H1 (cell line): Measurements from ENCODE around the gene ZNF786. TPM values are rescaled to one million over a fixed set of nuclear protein-coding genes. Genes with fewer than 3 reads are reported as not detected.

Experiments
- CTCF ChIA-PET: fragments of 300-600 bp; sonication (Branson Sonifier 250); formaldehyde crosslinking; loops from one replicate; lab custom pipeline; 2021; ENCODE audit not compliant: partially characterized antibody; lab: Charles Lee
- POLR2A ChIA-PET: fragments of 300-600 bp; sonication (Branson Sonifier 250); formaldehyde crosslinking; loops from one replicate; lab custom pipeline; 2021; ENCODE audit warnings: inconsistent platforms; ENCODE audit not compliant: partially characterized antibody; lab: Charles Lee
- DNase-seq, 2 experiments: peaks; one replicate each; pipeline versions ENCODE4 v3.0.0 to v3.0.0-alpha.2; 2010 to 2022; ENCODE audit warnings: low spot score in 2 of 2, low read depth in 1 of 2, mixed read lengths in 1 of 2
- FAIRE-seq: peaks from 2 replicates; lab custom pipeline; 2011; peaks lifted over from hg19 to GRCh38; lab: Jason Lieb, UNC
- H2AFZ ChIP-seq: 2 replicates; pipeline ENCODE4 v1.8.1; 2012; ENCODE audit warnings: low read length, inconsistent platforms
- H2AK5ac ChIP-seq: 2 replicates; pipeline ENCODE4 v1.6.1; 2013; ENCODE audit warnings: low read depth, low read length
- H2BK120ac ChIP-seq: replicated peaks from 2 replicates; pipeline ENCODE3; 2013; ENCODE audit warnings: low read depth, low read length, inconsistent platforms
- H2BK12ac ChIP-seq: 2 replicates; pipeline ENCODE4 v1.6.1; 2013; ENCODE audit warnings: low read depth, low read length
- H2BK15ac ChIP-seq: 2 replicates; pipeline ENCODE4 v1.6.1; 2013; ENCODE audit warnings: low read length
- H2BK20ac ChIP-seq: 2 replicates; pipeline ENCODE4 v1.6.1; 2013; ENCODE audit warnings: low read length
- H2BK5ac ChIP-seq: 2 replicates; pipeline ENCODE4 v1.6.1; 2013; ENCODE audit warnings: low read depth, low read length
- H3K14ac ChIP-seq: 2 replicates; pipeline ENCODE4 v1.6.1; 2013; ENCODE audit warnings: inconsistent platforms; ENCODE audit not compliant: insufficient read length
- H3K18ac ChIP-seq: 2 replicates; pipeline ENCODE4 v1.6.1; 2013; ENCODE audit warnings: low read length; ENCODE audit errors: extremely low read depth
- H3K23ac ChIP-seq: 2 replicates; pipeline ENCODE4 v1.6.1; 2013; ENCODE audit warnings: inconsistent platforms; ENCODE audit not compliant: insufficient read length
- H3K23me2 ChIP-seq: 2 replicates; pipeline ENCODE4 v1.6.1; 2013; ENCODE audit warnings: low read depth, low read length
- H3K27ac ChIP-seq: 2 replicates; pipeline ENCODE4 v1.6.1; 2011; ENCODE audit warnings: low read depth, low read length, inconsistent platforms
- H3K27me3 ChIP-seq, 4 experiments: replicated peaks in 1 of 4; 1 replicate in 1 of 4; 2 replicates in 3 of 4; pipeline versions ENCODE4 v1.6.1 to v1.8.1; 2011 to 2013; ENCODE audit warnings: low read length in 3 of 4, mild to moderate bottlenecking in 3 of 4, inconsistent platforms in 2 of 4, mixed read lengths in 2 of 4, moderate library complexity in 1 of 4; ENCODE audit not compliant: control insufficient read depth in 3 of 4, insufficient read depth in 3 of 4; ENCODE audit errors: extremely low read depth in 1 of 4
- H3K36me3 ChIP-seq, 4 experiments: 2 replicates each; pipeline versions ENCODE4 v1.6.1 to v1.8.1; 2011 to 2013; ENCODE audit warnings: mild to moderate bottlenecking in 4 of 4, low read length in 3 of 4, moderate library complexity in 2 of 4, control low read depth in 1 of 4, inconsistent platforms in 1 of 4; ENCODE audit not compliant: insufficient read depth in 4 of 4, control insufficient read depth in 2 of 4
- H3K4ac ChIP-seq: replicated peaks from 2 replicates; pipeline ENCODE3; 2013; ENCODE audit warnings: low read length, low read depth, mixed read lengths, inconsistent platforms; ENCODE audit not compliant: insufficient read length
- H3K4me1 ChIP-seq, 4 experiments: replicated peaks in 1 of 4; 1 replicate in 1 of 4; 2 replicates in 3 of 4; pipeline versions ENCODE4 v1.6.1 to v1.8.1; 2011 to 2013; ENCODE audit warnings: low read length in 3 of 4, inconsistent platforms in 2 of 4, mixed read lengths in 1 of 4; ENCODE audit not compliant: insufficient read depth in 4 of 4, control insufficient read depth in 3 of 4
- H3K4me2 ChIP-seq, 2 experiments: 2 replicates each; pipeline versions ENCODE4 v1.6.1 to v1.8.1; 2011 to 2013; ENCODE audit warnings: low read depth in 2 of 2, low read length in 2 of 2, control low read depth in 1 of 2, inconsistent platforms in 1 of 2, mild to moderate bottlenecking in 1 of 2; ENCODE audit not compliant: insufficient read depth in 1 of 2
- H3K4me3 ChIP-seq, 4 experiments: fragments of 200-600, 300-600 bp in 1 of 4; sonication (generic), shearing (Covaris generic), sonication (Bioruptor Twin) in 1 of 4; 2 replicates each; pipeline versions ENCODE4 v1.5.1 to v1.8.1; 2011 to 2016; ENCODE audit warnings: low read length in 4 of 4, low read depth in 3 of 4, control low read depth in 2 of 4, inconsistent platforms in 2 of 4, mild to moderate bottlenecking in 2 of 4, mixed read lengths in 1 of 4, moderate library complexity in 1 of 4; ENCODE audit not compliant: insufficient read depth in 2 of 4; ENCODE audit errors: extremely low read depth in 1 of 4
- H3K56ac ChIP-seq: replicated peaks from 2 replicates; pipeline ENCODE3; 2013; ENCODE audit warnings: low read depth, mild to moderate bottlenecking, mixed read lengths, low read length, inconsistent platforms; ENCODE audit not compliant: insufficient read length
- H3K79me1 ChIP-seq: 2 replicates; pipeline ENCODE4 v1.6.1; 2013; ENCODE audit warnings: low read depth, low read length, control low read depth
- H3K79me2 ChIP-seq, 2 experiments: 2 replicates each; pipeline versions ENCODE4 v1.6.1 to v1.8.1; 2012 to 2013; ENCODE audit warnings: low read length in 2 of 2, mild to moderate bottlenecking in 2 of 2, inconsistent platforms in 1 of 2; ENCODE audit not compliant: insufficient read depth in 2 of 2, control insufficient read depth in 1 of 2
- H3K9ac ChIP-seq, 4 experiments: replicated peaks in 1 of 4; 1 replicate in 1 of 4; 2 replicates in 3 of 4; pipeline versions ENCODE4 v1.6.1 to v1.8.1; 2011 to 2013; ENCODE audit warnings: low read depth in 3 of 4, low read length in 3 of 4, control low read depth in 2 of 4, mild to moderate bottlenecking in 2 of 4, moderate library complexity in 2 of 4, inconsistent platforms in 1 of 4; ENCODE audit errors: extremely low read depth in 1 of 4
- H3K9me3 ChIP-seq, 2 experiments: 2 replicates each; pipeline versions ENCODE4 v1.6.1 to v1.8.1; 2012 to 2013; ENCODE audit warnings: mild to moderate bottlenecking in 2 of 2, moderate library complexity in 2 of 2, control low read depth in 1 of 2, inconsistent platforms in 1 of 2, low read depth in 1 of 2, low read length in 1 of 2, mixed read lengths in 1 of 2; ENCODE audit not compliant: insufficient read depth in 2 of 2
- H4K20me1 ChIP-seq, 2 experiments: replicated peaks in 1 of 2; 2 replicates each; pipeline versions ENCODE3 to v1.8.1; 2011 to 2013; ENCODE audit warnings: inconsistent platforms in 2 of 2, low read length in 2 of 2, mild to moderate bottlenecking in 1 of 2; ENCODE audit not compliant: insufficient read depth in 2 of 2, control insufficient read depth in 1 of 2
- H4K5ac ChIP-seq: 2 replicates; pipeline ENCODE4 v1.6.1; 2013; ENCODE audit warnings: low read length, low read depth, mixed read lengths, inconsistent platforms; ENCODE audit not compliant: insufficient read length
- H4K8ac ChIP-seq: 2 replicates; pipeline ENCODE4 v1.8.0; 2013; ENCODE audit warnings: mild to moderate bottlenecking, moderate library complexity, low read length, inconsistent platforms; ENCODE audit not compliant: insufficient read depth; ENCODE audit errors: extremely low read depth
- H4K91ac ChIP-seq: replicated peaks from 2 replicates; pipeline ENCODE3; 2013; ENCODE audit warnings: low read length, mixed read lengths, inconsistent platforms; ENCODE audit not compliant: insufficient read length
- BACH1 ChIP-seq: IDR thresholded peaks from 2 replicates; pipeline ENCODE4 v1.6.1; 2012; ENCODE audit warnings: low read length, improper control_type of control experiment
- CBX5 ChIP-seq: fragments of 300-800, 300-1000 bp; sonication (generic); IDR thresholded peaks from 2 replicates; pipeline ENCODE4 v1.7.1; 2016; ENCODE audit warnings: antibody characterized with exemption, low read length, low read depth
- CEBPB ChIP-seq: IDR thresholded peaks from 2 replicates; pipeline ENCODE4 v1.6.1; 2012; ENCODE audit warnings: low read depth, low read length
- CHD2 ChIP-seq: IDR thresholded peaks from 2 replicates; pipeline ENCODE4 v1.6.1; 2012; ENCODE audit warnings: low read length, improper control_type of control experiment
- HDAC2 ChIP-seq, 2 experiments: fragments of 300-600 bp in 1 of 2; sonication (generic) in 1 of 2; IDR thresholded peaks; 2 replicates each; pipeline ENCODE4 v1.6.1; 2011 to 2012; ENCODE audit warnings: low read depth in 2 of 2, low read length in 2 of 2, mild to moderate bottlenecking in 2 of 2, moderate library complexity in 2 of 2, borderline replicate concordance in 1 of 2, inconsistent platforms in 1 of 2
- KDM4A ChIP-seq: IDR thresholded peaks from one replicate; pipeline ENCODE4 v1.7.1; 2012; ENCODE audit warnings: low read depth, mild to moderate bottlenecking, moderate library complexity, low read length, inconsistent platforms; ENCODE audit not compliant: severe bottlenecking
- NRF1 ChIP-seq: IDR thresholded peaks from 2 replicates; pipeline ENCODE4 v1.6.1; 2011; ENCODE audit warnings: mild to moderate bottlenecking, low read depth, low read length, improper control_type of control experiment
- RBBP5 ChIP-seq: IDR thresholded peaks from 2 replicates; pipeline ENCODE4 v1.7.1; 2012; ENCODE audit warnings: low read depth, mild to moderate bottlenecking, inconsistent platforms, low read length, moderate library complexity, borderline replicate concordance
- RXRA ChIP-seq: IDR thresholded peaks from 2 replicates; pipeline ENCODE4 v1.6.1; 2011; ENCODE audit warnings: low read depth, mild to moderate bottlenecking, low read length, moderate library complexity; ENCODE audit not compliant: insufficient read depth
- SP1 ChIP-seq: IDR thresholded peaks from 2 replicates; pipeline ENCODE4 v1.6.1; 2011; ENCODE audit warnings: low read depth, low read length
- SRF ChIP-seq: IDR thresholded peaks from 2 replicates; pipeline ENCODE4 v1.6.1; 2011; ENCODE audit warnings: mild to moderate bottlenecking, low read depth, low read length, moderate library complexity
- SUZ12 ChIP-seq: fragments of 200-600 bp; sonication (generic); IDR thresholded peaks from 2 replicates; pipeline ENCODE4 v1.6.1; 2012; ENCODE audit warnings: mild to moderate bottlenecking, inconsistent platforms, low read length, moderate library complexity, mixed read lengths
- WGBS, 2 experiments: shearing (Covaris generic) in 1 of 2; methylation state at CpG; one replicate each; pipeline versions ENCODE4 v1.1.6 to v1.1.7; 2013 to 2015; ENCODE audit warnings: low lambda C conversion rate in 2 of 2, mixed read lengths in 2 of 2, inconsistent platforms in 1 of 2, low coverage in 1 of 2, missing lambda C conversion rate in 1 of 2; ENCODE audit not compliant: insufficient replicate concordance in 2 of 2, insufficient coverage in 1 of 2, insufficient read length in 1 of 2; ENCODE audit errors: extremely low coverage in 1 of 2, missing lambda C conversion rate in 1 of 2; 5-methylcytosine and 5-hydroxymethylcytosine counted together
- polyA plus RNA-seq, 7 experiments: library from polyadenylated mRNA; depleted of rRNA in 3 of 7; stranded (reverse) in 5 of 7; unstranded in 2 of 7; fragments of >200 nt in 5 of 7; fragments of 200-250 nt in 2 of 7; gene quantifications; 1 replicate in 5 of 7; 2 replicates in 1 of 7; 4 replicates in 1 of 7; pipeline versions ENCODE4 v1.2.1 to v1.2.3, GENCODE V29; 2011 to 2013; ENCODE audit warnings: missing spikeins in 2 of 7, mixed read lengths in 2 of 7
- total RNA-seq: library from RNA; stranded (reverse); fragmentation: NEBNext Ultra II Directional; extraction: Animal tissue kit (Norgen Biotek cat#: 25700); gene quantifications from 2 replicates; pipeline ENCODE4 v1.2.1, GENCODE V29; 2021
- TF ChIP-seq, protein P1 (sequence below): IDR thresholded peaks from 2 replicates; pipeline ENCODE4 v1.6.1; 2012; ENCODE audit warnings: low read length, inconsistent platforms

The ZNF786 gene
- total and polyA plus RNA-seq, 2 of the 8 experiments (the other 6 are each of a cell fraction or from before 2014, with no cell fraction given) = 7.7 to 16.3 TPM

DNA sequence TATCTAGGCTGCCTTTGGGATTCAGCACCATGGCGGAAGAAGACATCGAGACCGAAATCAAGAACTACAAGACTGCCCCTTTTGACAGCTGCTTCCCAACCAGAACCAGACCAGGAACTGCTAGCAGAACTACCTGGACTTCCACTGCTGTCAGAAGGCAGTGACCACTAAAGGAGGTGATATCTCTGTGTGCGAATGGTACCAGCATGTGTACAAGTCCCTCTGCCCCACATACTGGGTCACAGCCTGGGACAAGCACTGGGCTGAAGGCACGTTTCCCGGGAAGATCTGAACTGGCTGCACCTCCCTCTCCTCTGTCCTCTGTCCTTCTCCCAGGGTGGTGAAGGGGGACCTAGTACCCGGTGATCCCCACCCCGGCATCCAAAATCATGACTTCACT, 36.6 kb downstream of the ZNF786 start:
- no peak overlapping the region for H2BK5ac ChIP-seq
- H4K91ac ChIP-seq = no peak overlapping the region
- no peak overlapping the region for H3K27ac ChIP-seq
- no peak overlapping the region for H3K9ac ChIP-seq
- no peaks in the 10 kb centered on the region for H3K9me3 ChIP-seq
- no peaks in the 10 kb centered on the region for H3K4me1 ChIP-seq
- H3K79me1 ChIP-seq = no peaks in the 10 kb centered on the region
- H2AFZ ChIP-seq = no peak overlapping the region
- H2BK120ac ChIP-seq = no peak overlapping the region
- no peak overlapping the region for H3K4me3 ChIP-seq
- DNase-seq (no peak), FAIRE-seq (no peak)
- H4K20me1 ChIP-seq = no peaks in the 10 kb centered on the region
- no peak overlapping the region for H3K18ac ChIP-seq
- no peak overlapping the region for H4K5ac ChIP-seq
- no peak overlapping the region for H4K8ac ChIP-seq
- no peak overlapping the region for H3K56ac ChIP-seq
- H3K4ac ChIP-seq = no peak overlapping the region
- WGBS, 2 experiments = 94% methylated on average over 8 of the region's 8 CpGs; no CpG with 5 or more reads in 1 of the 2 experiments
- no peaks in the 10 kb centered on the region for H3K27me3 ChIP-seq
- no peaks in the 10 kb centered on the region for H3K23me2 ChIP-seq
- ChIA-PET POLR2A (interaction anchor here (0.7 to 1.5 kb wide), 3 partner anchors 11 to 120 kb away, joined by 3 to 10 read pairs (median 3); no protein-coding TSS in a partner anchor), CTCF (interaction anchor here (0.7 to 0.8 kb wide), 2 partner anchors 12 to 13 kb away, joined by 3 read pairs; no protein-coding TSS in a partner anchor)
- H2BK15ac ChIP-seq = no peak overlapping the region
- H3K79me2 ChIP-seq = no peaks in the 10 kb centered on the region
- H3K36me3 ChIP-seq = no peaks in the 10 kb centered on the region
- no peak overlapping the region for H2AK5ac ChIP-seq
- H3K23ac ChIP-seq = no peak overlapping the region
- no peak overlapping the region for H3K14ac ChIP-seq
- H2BK20ac ChIP-seq = no peak overlapping the region
- H3K4me2 ChIP-seq = no peak overlapping the region
- H2BK12ac ChIP-seq = no peak overlapping the region
- TF ChIP-seq CBX5 (no peak), RBBP5 (no peak), NRF1 (no peak), BACH1 (no peak), SUZ12 (no peak), CHD2 (no peak), SRF (no peak), RXRA (no peak), CEBPB (no peak), KDM4A (no peak), SP1 (no peak), HDAC2 (IDR thresholded peaks at IDR 0.05; ENCODE audit: borderline replicate concordance in 1 of 2, low read depth in 2 of 2, low read length in 2 of 2) (no peak)
- TF ChIP-seq, protein P1, sequence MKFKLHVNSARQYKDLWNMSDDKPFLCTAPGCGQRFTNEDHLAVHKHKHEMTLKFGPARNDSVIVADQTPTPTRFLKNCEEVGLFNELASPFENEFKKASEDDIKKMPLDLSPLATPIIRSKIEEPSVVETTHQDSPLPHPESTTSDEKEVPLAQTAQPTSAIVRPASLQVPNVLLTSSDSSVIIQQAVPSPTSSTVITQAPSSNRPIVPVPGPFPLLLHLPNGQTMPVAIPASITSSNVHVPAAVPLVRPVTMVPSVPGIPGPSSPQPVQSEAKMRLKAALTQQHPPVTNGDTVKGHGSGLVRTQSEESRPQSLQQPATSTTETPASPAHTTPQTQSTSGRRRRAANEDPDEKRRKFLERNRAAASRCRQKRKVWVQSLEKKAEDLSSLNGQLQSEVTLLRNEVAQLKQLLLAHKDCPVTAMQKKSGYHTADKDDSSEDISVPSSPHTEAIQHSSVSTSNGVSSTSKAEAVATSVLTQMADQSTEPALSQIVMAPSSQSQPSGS = no peak
